ENCODE data around the gene TP73.

Gene TP73

GRCh38 chr1:3679098-3679555 is 26.8 kb downstream of the TP73 start:
- no peaks in the 10 kb centered on the region for H3K36me3 ChIP-seq
- TF ChIP-seq CTCF (IDR thresholded peaks at IDR 0.05): no peak
- no peaks in the 10 kb centered on the region for H3K9me3 ChIP-seq
- peaks cover 0 to 38% of the 10 kb centered on the region in 2 donors for H3K27me3 ChIP-seq
- DNase-seq: no peak
- no peak overlapping the region for H3K4me3 ChIP-seq
- H3K4me1 ChIP-seq: no peaks in the 10 kb centered on the region
- intact Hi-C loops (cut with DNase I; ENCODE audit: low total_unique reads): no loop called here
- no peak overlapping the region for H3K27ac ChIP-seq

- intact Hi-C loops (cut with DNase I; ENCODE audit: low total_unique reads): no loop called here
- DNase-seq: no peak
- Histone ChIP-seq H3K4me3 (no peak overlapping the region), H3K27me3 (peaks cover 0 to 39% of the 10 kb centered on the region in 2 donors), H3K27ac (no peak overlapping the region), H3K9me3 (no peaks in the 10 kb centered on the region), H3K36me3 (no peaks in the 10 kb centered on the region), H3K4me1 (no peaks in the 10 kb centered on the region)
- TF ChIP-seq CTCF (IDR thresholded peaks at IDR 0.05): no peak
Observed at GRCh38 chr1:3679799-3680453, 27.6 kb downstream of the TP73 start.

GRCh38 chr1:3680488-3681230 is 28.3 kb downstream of the TP73 start:
- DNase-seq: no peak
- no peaks in the 10 kb centered on the region for H3K4me1 ChIP-seq
- TF ChIP-seq CTCF (IDR thresholded peaks at IDR 0.05): no peak
- peaks cover 0 to 47% of the 10 kb centered on the region in 2 donors for H3K27me3 ChIP-seq
- H3K9me3 ChIP-seq: no peaks in the 10 kb centered on the region
- H3K27ac ChIP-seq: no peak overlapping the region
- no peaks in the 10 kb centered on the region for H3K36me3 ChIP-seq
- intact Hi-C loops (cut with DNase I; ENCODE audit: low total_unique reads): no loop called here
- H3K4me3 ChIP-seq: no peak overlapping the region

- H3K36me3 ChIP-seq: no peaks in the 10 kb centered on the region
- no peaks in the 10 kb centered on the region for H3K9me3 ChIP-seq
- peaks cover 0 to 53% of the 10 kb centered on the region in 2 donors for H3K27me3 ChIP-seq
- no peak overlapping the region for H3K27ac ChIP-seq
- no peak overlapping the region for H3K4me3 ChIP-seq
- H3K4me1 ChIP-seq: no peaks in the 10 kb centered on the region
- DNase-seq: no peak
- intact Hi-C loops (cut with DNase I; ENCODE audit: low total_unique reads): no loop called here
- TF ChIP-seq CTCF (IDR thresholded peaks at IDR 0.05): no peak
Observed at GRCh38 chr1:3681231-3681897, 29.0 kb downstream of the TP73 start.

- peaks cover 0 to 53% of the 10 kb centered on the region in 2 donors for H3K27me3 ChIP-seq
- no peak for DNase-seq
- no peak for TF ChIP-seq CTCF (IDR thresholded peaks at IDR 0.05)
- no peaks in the 10 kb centered on the region for H3K4me1 ChIP-seq
- no peaks in the 10 kb centered on the region for H3K9me3 ChIP-seq
- intact Hi-C loops (cut with DNase I; ENCODE audit: low total_unique reads): no loop called here
- H3K4me3 ChIP-seq: no peak overlapping the region
- H3K27ac ChIP-seq: no peak overlapping the region
- no peaks in the 10 kb centered on the region for H3K36me3 ChIP-seq
Observed at GRCh38 chr1:3681898-3682806, 29.8 kb downstream of the TP73 start.
